ENCODE measurements around the gene OXSR1.

GRCh38 chr3:38297537-38297936 lies 132.2 kb downstream of the OXSR1 start:
- TF ChIP-seq, protein P1, sequence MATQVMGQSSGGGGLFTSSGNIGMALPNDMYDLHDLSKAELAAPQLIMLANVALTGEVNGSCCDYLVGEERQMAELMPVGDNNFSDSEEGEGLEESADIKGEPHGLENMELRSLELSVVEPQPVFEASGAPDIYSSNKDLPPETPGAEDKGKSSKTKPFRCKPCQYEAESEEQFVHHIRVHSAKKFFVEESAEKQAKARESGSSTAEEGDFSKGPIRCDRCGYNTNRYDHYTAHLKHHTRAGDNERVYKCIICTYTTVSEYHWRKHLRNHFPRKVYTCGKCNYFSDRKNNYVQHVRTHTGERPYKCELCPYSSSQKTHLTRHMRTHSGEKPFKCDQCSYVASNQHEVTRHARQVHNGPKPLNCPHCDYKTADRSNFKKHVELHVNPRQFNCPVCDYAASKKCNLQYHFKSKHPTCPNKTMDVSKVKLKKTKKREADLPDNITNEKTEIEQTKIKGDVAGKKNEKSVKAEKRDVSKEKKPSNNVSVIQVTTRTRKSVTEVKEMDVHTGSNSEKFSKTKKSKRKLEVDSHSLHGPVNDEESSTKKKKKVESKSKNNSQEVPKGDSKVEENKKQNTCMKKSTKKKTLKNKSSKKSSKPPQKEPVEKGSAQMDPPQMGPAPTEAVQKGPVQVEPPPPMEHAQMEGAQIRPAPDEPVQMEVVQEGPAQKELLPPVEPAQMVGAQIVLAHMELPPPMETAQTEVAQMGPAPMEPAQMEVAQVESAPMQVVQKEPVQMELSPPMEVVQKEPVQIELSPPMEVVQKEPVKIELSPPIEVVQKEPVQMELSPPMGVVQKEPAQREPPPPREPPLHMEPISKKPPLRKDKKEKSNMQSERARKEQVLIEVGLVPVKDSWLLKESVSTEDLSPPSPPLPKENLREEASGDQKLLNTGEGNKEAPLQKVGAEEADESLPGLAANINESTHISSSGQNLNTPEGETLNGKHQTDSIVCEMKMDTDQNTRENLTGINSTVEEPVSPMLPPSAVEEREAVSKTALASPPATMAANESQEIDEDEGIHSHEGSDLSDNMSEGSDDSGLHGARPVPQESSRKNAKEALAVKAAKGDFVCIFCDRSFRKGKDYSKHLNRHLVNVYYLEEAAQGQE (IDR thresholded peaks at IDR 0.05; ENCODE audit: unreplicated experiment), result no peak
- TF ChIP-seq, protein P2, sequence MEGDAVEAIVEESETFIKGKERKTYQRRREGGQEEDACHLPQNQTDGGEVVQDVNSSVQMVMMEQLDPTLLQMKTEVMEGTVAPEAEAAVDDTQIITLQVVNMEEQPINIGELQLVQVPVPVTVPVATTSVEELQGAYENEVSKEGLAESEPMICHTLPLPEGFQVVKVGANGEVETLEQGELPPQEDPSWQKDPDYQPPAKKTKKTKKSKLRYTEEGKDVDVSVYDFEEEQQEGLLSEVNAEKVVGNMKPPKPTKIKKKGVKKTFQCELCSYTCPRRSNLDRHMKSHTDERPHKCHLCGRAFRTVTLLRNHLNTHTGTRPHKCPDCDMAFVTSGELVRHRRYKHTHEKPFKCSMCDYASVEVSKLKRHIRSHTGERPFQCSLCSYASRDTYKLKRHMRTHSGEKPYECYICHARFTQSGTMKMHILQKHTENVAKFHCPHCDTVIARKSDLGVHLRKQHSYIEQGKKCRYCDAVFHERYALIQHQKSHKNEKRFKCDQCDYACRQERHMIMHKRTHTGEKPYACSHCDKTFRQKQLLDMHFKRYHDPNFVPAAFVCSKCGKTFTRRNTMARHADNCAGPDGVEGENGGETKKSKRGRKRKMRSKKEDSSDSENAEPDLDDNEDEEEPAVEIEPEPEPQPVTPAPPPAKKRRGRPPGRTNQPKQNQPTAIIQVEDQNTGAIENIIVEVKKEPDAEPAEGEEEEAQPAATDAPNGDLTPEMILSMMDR (conservative IDR thresholded peaks at IDR 0.05; ENCODE audit: low read depth in 2 of 2), result no peak
- no peak for TF ChIP-seq POLR2AphosphoS5 (IDR thresholded peaks at IDR 0.05; ENCODE audit: low read depth)
- TF ChIP-seq EZH2phosphoT487 (IDR thresholded peaks at IDR 0.05; ENCODE audit: unreplicated experiment), result no peak
